Measurements from ENCODE around the gene GABRR3.

The GABRR3 gene

DNA sequence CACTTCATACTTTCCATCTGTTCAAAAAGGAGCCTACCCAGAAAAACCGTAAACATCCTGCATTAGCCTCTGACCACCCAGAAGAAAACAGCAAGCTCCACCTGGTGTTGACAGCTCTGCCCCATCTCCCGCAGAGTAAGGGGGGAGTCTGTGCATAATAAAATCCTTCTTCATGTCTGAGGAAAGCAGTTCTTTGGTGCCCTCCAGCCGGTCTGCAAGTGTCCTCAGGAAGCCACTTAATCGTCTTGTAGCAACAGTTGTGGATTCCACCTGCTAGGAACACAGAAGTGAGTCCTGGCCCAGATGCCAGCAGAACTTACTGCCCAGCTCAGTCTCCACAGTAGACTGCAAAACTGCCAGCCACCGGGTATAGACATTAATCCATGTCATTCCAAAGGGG lies 85.4 kb downstream of the GABRR3 start:
- Mint-ChIP-seq H3K36me3 (ENCODE audit: low read depth) (peaks cover 51% of the 10 kb centered on the region), H3K27ac (no peak overlapping the region), H3K27me3 (ENCODE audit: low read depth, poor library complexity) (no peaks in the 10 kb centered on the region), H3K4me3 (no peak overlapping the region), H3K9me3 (no peaks in the 10 kb centered on the region), H3K4me1 (peaks cover 7% of the 10 kb centered on the region)
- TF ChIP-seq, protein P1, sequence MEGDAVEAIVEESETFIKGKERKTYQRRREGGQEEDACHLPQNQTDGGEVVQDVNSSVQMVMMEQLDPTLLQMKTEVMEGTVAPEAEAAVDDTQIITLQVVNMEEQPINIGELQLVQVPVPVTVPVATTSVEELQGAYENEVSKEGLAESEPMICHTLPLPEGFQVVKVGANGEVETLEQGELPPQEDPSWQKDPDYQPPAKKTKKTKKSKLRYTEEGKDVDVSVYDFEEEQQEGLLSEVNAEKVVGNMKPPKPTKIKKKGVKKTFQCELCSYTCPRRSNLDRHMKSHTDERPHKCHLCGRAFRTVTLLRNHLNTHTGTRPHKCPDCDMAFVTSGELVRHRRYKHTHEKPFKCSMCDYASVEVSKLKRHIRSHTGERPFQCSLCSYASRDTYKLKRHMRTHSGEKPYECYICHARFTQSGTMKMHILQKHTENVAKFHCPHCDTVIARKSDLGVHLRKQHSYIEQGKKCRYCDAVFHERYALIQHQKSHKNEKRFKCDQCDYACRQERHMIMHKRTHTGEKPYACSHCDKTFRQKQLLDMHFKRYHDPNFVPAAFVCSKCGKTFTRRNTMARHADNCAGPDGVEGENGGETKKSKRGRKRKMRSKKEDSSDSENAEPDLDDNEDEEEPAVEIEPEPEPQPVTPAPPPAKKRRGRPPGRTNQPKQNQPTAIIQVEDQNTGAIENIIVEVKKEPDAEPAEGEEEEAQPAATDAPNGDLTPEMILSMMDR (IDR thresholded peaks at IDR 0.05): no peak
- DNase-seq: no peak

DNA sequence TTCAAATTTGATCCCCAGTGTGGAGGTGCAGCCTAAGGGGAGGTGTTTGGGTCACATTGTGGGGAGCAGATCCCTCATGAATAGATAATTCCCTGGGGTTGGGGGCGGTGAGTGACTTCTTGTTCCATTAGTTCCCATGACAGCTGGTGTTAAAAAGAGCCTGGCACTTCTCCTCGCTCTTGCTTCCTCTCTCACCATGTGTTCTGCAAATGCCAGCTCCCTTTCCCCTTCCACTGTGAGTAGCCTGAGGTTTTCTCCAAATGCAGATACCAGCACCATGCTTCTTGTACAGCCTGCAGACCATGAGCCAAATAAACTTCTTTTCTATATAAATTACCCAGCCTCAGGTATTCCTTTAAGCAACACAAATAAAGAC lies 86.0 kb downstream of the GABRR3 start:
- TF ChIP-seq, protein P1 (IDR thresholded peaks at IDR 0.05): no peak
- Mint-ChIP-seq H3K4me3 (no peak overlapping the region), H3K27me3 (ENCODE audit: low read depth, poor library complexity) (no peaks in the 10 kb centered on the region), H3K4me1 (peaks cover 1% of the 10 kb centered on the region), H3K27ac (no peak overlapping the region), H3K9me3 (no peaks in the 10 kb centered on the region), H3K36me3 (ENCODE audit: low read depth) (peaks cover 51% of the 10 kb centered on the region)
- DNase-seq: no peak

DNA sequence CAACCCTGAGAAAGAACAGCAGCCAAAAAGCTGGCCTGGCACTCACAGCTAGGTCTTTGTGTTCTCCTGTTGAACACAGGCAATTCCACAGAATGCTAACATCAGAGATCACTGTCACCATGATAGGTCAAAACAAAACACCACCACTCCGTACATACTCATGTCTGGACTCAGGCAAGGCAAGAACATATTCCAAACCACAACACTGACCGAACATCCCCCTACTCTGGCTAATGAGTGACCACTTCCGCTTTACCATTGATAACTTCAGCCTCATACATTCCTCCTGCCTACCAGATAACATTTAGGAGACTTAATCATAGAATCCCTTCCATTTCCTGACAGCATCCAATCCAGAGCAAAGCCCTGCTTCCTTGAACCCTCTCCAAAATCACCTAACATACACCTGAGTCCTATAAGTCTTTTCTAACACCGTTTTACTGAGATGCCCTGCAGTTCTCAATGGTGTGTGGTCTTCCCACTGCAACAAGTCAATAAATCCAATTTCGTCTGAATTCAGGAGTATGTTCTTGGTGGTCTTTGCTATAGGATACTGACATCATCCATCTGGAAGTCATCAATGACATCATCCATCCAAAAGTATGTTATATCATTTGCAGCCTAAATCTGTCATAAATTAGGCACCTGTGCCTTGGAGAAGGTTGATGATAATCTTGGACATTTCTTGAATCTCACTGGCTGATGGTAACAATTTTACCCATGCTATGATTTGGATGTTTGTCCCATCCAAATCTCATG lies 86.6 kb downstream of the GABRR3 start:
- Mint-ChIP-seq H3K4me3 (no peak overlapping the region), H3K36me3 (ENCODE audit: low read depth) (peaks cover 51% of the 10 kb centered on the region), H3K27ac (no peak overlapping the region), H3K27me3 (ENCODE audit: low read depth, poor library complexity) (no peaks in the 10 kb centered on the region), H3K4me1 (peaks cover 1% of the 10 kb centered on the region), H3K9me3 (no peaks in the 10 kb centered on the region)
- TF ChIP-seq, protein P1 (IDR thresholded peaks at IDR 0.05): no peak
- no peak for DNase-seq

DNA sequence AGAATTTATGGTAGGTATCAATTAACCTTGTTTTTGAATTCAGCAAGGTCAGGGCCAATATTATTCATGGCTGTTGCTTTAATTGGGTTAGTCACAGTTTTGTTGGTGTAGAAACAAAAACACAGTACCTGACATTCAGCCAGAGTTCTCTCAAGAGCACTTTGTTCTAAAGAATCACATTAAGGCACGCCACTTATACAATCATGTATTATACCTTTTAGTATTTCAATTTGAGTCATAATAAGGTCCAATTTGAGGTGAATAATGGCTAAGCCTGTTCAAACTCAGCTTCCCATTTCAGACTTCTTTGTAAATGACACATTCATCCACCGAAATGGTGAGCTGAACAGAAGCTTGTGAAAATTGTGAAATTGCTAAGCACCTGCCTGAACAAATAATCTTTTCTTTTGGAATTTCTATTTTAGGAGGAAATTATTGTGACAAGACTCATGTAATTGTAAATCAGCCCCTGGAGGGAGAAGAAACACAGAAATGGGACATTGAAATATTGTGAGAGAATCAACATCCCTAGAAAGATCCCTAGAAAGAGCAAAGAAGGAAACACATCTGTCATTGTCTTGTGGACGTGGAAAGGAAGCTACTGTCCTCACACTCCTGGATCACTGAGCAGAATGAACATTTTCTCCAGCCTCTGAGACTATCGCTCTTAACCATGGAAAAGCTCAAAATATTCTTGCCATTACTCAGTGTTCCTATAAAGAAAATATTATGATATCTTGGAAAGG lies 92.1 kb downstream of the GABRR3 start:
- no peak for DNase-seq
- H3K4me1 Mint-ChIP-seq: peaks cover 9% of the 10 kb centered on the region
- no peaks in the 10 kb centered on the region for H3K27me3 Mint-ChIP-seq (ENCODE audit: low read depth, poor library complexity)
- no peaks in the 10 kb centered on the region for H3K9me3 Mint-ChIP-seq
- H3K4me3 Mint-ChIP-seq: no peak overlapping the region
- peaks cover 17% of the 10 kb centered on the region for H3K36me3 Mint-ChIP-seq (ENCODE audit: low read depth)
- TF ChIP-seq, protein P1 (IDR thresholded peaks at IDR 0.05): no peak
- H3K27ac Mint-ChIP-seq: peak overlapping the region; percentile 87

DNA sequence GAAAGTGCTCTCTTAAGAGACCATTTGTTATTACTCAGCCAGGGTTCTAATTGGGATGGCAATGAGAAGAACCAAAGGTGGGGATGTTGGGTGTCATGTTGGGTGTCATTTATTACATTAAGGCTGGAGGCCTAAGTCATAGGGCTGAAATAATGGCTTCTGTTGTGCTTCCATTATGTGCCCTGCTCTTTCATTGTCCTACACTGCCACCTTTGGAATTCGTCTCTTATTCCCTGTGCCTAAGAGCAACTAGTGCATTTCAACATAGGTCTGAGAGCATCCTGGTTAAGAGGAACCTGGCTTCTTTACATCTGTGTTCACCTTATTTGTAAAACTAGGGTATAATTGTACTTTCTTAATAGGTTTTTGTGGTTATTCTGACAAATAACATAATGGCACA lies 95.1 kb downstream of the GABRR3 start:
- Mint-ChIP-seq H3K36me3 (ENCODE audit: low read depth) (peaks cover 13% of the 10 kb centered on the region), H3K27me3 (ENCODE audit: low read depth, poor library complexity) (peaks cover 5% of the 10 kb centered on the region), H3K4me1 (peaks cover 17% of the 10 kb centered on the region), H3K27ac (no peak overlapping the region), H3K9me3 (no peaks in the 10 kb centered on the region), H3K4me3 (no peak overlapping the region)
- no peak for DNase-seq
- TF ChIP-seq, protein P1 (IDR thresholded peaks at IDR 0.05): no peak

Measured in nephron progenitor cell (in vitro differentiated cells).